ENCODE measurements around the gene KRT16.
"Not testable (repeated sequence)": the region's sequence is repeated elsewhere in the genome, so short reads cannot be mapped to it uniquely, and the experiment has no call there.

KRT16 gene

GRCh38 chr17:41619036-41619926 lies 6.7 kb upstream of the KRT16 start:
- no peak for DNase-seq (ENCODE audit: low read depth, low spot score)
- in situ Hi-C loops (cut with HindIII; ENCODE audit: low sequenced_read_pairs) = no loop called here
- TF ChIP-seq CTCF (IDR thresholded peaks at IDR 0.05; ENCODE audit: low read depth, low read length) = no peak
- no peak overlapping the region for H3K4me3 ChIP-seq (ENCODE audit: low read depth, low read length)

- no peak overlapping the region for H3K4me3 ChIP-seq (ENCODE audit: low read depth, low read length)
- in situ Hi-C loops (cut with HindIII; ENCODE audit: low sequenced_read_pairs) = no loop called here
- no peak for TF ChIP-seq CTCF (IDR thresholded peaks at IDR 0.05; ENCODE audit: low read depth, low read length)
- no peak for DNase-seq (ENCODE audit: low read depth, low spot score)
Observed at GRCh38 chr17:41618341-41619035, 5.9 kb upstream of the KRT16 start.

- no peak for TF ChIP-seq CTCF (IDR thresholded peaks at IDR 0.05; ENCODE audit: low read depth, low read length)
- no peak for DNase-seq (ENCODE audit: low read depth, low spot score)
- in situ Hi-C loops (cut with HindIII; ENCODE audit: low sequenced_read_pairs) = no loop called here
- no peak overlapping the region for H3K4me3 ChIP-seq (ENCODE audit: low read depth, low read length)
Observed at GRCh38 chr17:41617698-41618097, 5.1 kb upstream of the KRT16 start.

GRCh38 chr17:41617136-41617535 lies 4.6 kb upstream of the KRT16 start:
- DNase-seq (ENCODE audit: low read depth, low spot score) = no peak
- in situ Hi-C loops (cut with HindIII; ENCODE audit: low sequenced_read_pairs) = no loop called here
- no peak for TF ChIP-seq CTCF (IDR thresholded peaks at IDR 0.05; ENCODE audit: low read depth, low read length)
- H3K4me3 ChIP-seq (ENCODE audit: low read depth, low read length) = no peak overlapping the region

- DNase-seq (ENCODE audit: low read depth, low spot score); H3K4me3 ChIP-seq (ENCODE audit: low read depth, low read length); in situ Hi-C loops (cut with HindIII; ENCODE audit: low sequenced_read_pairs): not testable (repeated sequence)
Observed at GRCh38 chr17:41616486-41616885, 3.9 kb upstream of the KRT16 start.

GRCh38 chr17:41615454-41615853 lies 2.9 kb upstream of the KRT16 start:
- DNase-seq (ENCODE audit: low read depth, low spot score) = no peak
- no peak for TF ChIP-seq CTCF (IDR thresholded peaks at IDR 0.05; ENCODE audit: low read depth, low read length)
- no peak overlapping the region for H3K4me3 ChIP-seq (ENCODE audit: low read depth, low read length)
- in situ Hi-C loops (cut with HindIII; ENCODE audit: low sequenced_read_pairs) = no loop called here

GRCh38 chr17:41614767-41615166 lies 2.2 kb upstream of the KRT16 start:
- DNase-seq (ENCODE audit: low read depth, low spot score); H3K4me3 ChIP-seq (ENCODE audit: low read depth, low read length); in situ Hi-C loops (cut with HindIII; ENCODE audit: low sequenced_read_pairs): not testable (repeated sequence)
